GM23338 (cell line): ENCODE measurements around the gene PDCD4.

Source experiments
- CREB1 ChIP-seq: fragments of 250-450 bp; sonication (Bioruptor Pico); IDR thresholded peaks from 2 replicates; pipeline ENCODE4 v1.5.0; 2020; ENCODE audit warnings: low read depth, mild to moderate bottlenecking, moderate library complexity
- CTCF ChIP-seq, 2 experiments: fragments of 200-600 bp in 1 of 2; sonication (generic) in 1 of 2; conservative IDR thresholded peaks; 2 replicates each; pipeline versions ENCODE4 v1.5.1 to v1.6.1; 2016 to 2017; ENCODE audit warnings: antibody characterized with exemption in 2 of 2, low read depth in 2 of 2, mild to moderate bottlenecking in 2 of 2, moderate library complexity in 1 of 2
- ETS1 ChIP-seq: IDR thresholded peaks from 2 replicates; pipeline ENCODE4 v1.6.1; 2016; ENCODE audit warnings: antibody characterized with exemption
- EZH2 ChIP-seq: fragments of 200-600 bp; sonication (generic); IDR thresholded peaks from one replicate; pipeline ENCODE4 v1.8.0; 2017; ENCODE audit warnings: antibody characterized with exemption, mild to moderate bottlenecking, low read depth; ENCODE audit not compliant: unreplicated experiment
- EZH2phosphoT487 ChIP-seq: fragments of 200-600 bp; sonication (generic); IDR thresholded peaks from one replicate; pipeline ENCODE4 v1.8.1; 2018; ENCODE audit warnings: antibody characterized with exemption; ENCODE audit not compliant: unreplicated experiment
- JUNB ChIP-seq: IDR thresholded peaks from one replicate; pipeline ENCODE4 v1.6.1; 2016; ENCODE audit warnings: antibody characterized with exemption; ENCODE audit not compliant: unreplicated experiment
- NANOG ChIP-seq: IDR thresholded peaks from 2 replicates; pipeline ENCODE4 v1.6.1; 2016; ENCODE audit warnings: antibody characterized with exemption, borderline replicate concordance
- POLR2AphosphoS5 ChIP-seq: IDR thresholded peaks from 2 replicates; pipeline ENCODE4 v1.6.1; 2016; ENCODE audit warnings: antibody characterized with exemption, low read depth
- REST ChIP-seq: IDR thresholded peaks from one replicate; pipeline ENCODE4 v1.6.1; 2018; ENCODE audit warnings: antibody characterized with exemption; ENCODE audit not compliant: unreplicated experiment
- STAT1 ChIP-seq: IDR thresholded peaks from one replicate; pipeline ENCODE4 v1.6.1; 2016; ENCODE audit warnings: antibody characterized with exemption; ENCODE audit not compliant: unreplicated experiment
- ZNF114 ChIP-seq: fragments of 250-450 bp; sonication (Bioruptor Pico); IDR thresholded peaks from 2 replicates; pipeline ENCODE4 v1.5.0; 2020; ENCODE audit warnings: mild to moderate bottlenecking, moderate library complexity
- ZNF331 ChIP-seq: fragments of 250-450 bp; sonication (Bioruptor Pico); IDR thresholded peaks from 2 replicates; pipeline ENCODE4 v1.5.0; 2020; ENCODE audit warnings: low read depth, mild to moderate bottlenecking, moderate library complexity
- ZNF462 ChIP-seq: fragments of 250-450 bp; sonication (Bioruptor Pico); IDR thresholded peaks from 2 replicates; pipeline ENCODE4 v1.5.0; 2020; ENCODE audit warnings: mild to moderate bottlenecking, moderate library complexity

GRCh38 chr10:110927461-110927860 lies 55.7 kb downstream of the PDCD4 start:
- TF ChIP-seq POLR2AphosphoS5 (no peak), CTCF (conservative IDR thresholded peaks at IDR 0.05; ENCODE audit: low read depth in 2 of 2) (no peak), EZH2 (no peak), ETS1 (no peak), EZH2phosphoT487 (no peak), REST (no peak), JUNB (no peak), ZNF114 (CRISPR knock-in tag) (no peak), ZNF331 (no peak), CREB1 (CRISPR knock-in tag) (no peak), NANOG (no peak), ZNF462 (CRISPR knock-in tag) (no peak), STAT1 (no peak)
